GM18520 (cell line): ENCODE data around the gene WAC.
"Not testable (repeated sequence)": the region's sequence is repeated elsewhere in the genome, so short reads cannot be mapped to it uniquely, and the experiment has no call there.

Source experiments
- ATAC-seq: cut with Tn5 transposase; IDR thresholded peaks from one replicate; pipeline ENCODE4 v1.9.1; 2021; ENCODE audit not compliant: unreplicated experiment

Gene WAC

DNA sequence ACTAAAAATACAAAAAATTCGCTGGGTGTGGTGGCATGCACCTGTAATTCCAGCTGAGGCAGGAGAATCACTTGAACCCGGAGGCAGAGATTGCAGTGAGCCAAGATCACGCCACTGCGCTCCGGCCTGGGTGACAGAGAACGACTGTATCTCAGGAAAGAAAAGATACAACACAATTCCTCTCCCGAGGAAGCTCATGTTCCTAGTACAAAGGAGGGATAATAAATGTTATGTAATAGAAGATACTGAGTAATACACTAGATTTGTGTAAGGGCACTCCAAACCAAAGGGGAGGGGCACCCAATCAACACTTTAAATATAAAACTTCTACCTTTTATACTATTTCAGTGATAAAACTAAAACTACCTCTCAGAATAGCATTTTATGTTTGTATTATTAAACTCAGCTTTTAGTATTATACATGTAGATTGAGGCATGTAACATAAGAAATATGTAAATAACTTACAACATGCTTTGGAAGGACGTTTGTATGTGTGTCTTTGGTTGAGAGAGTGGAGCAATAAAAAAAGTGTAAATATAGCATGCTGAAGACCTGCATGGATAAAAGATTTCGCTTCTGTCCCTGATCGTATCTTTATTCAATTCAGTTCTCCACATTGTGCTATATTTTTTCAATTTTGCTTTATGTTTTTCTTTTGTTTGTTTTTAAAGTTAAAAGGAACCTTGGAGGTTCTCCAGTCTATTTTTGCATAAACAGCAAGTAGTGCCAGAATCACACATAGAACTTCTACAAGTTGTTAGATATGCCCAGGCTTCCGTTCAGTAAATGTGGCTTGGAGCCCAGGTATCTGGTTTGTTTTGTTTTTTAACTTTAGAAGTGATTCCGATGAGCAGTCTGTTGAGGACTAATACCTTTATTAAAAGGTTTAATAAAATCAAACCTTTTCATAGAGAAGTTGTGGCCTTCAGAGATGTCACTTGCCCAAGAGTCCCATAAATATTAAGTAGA is 71.9 kb downstream of the WAC start:
- no peak for ATAC-seq

DNA sequence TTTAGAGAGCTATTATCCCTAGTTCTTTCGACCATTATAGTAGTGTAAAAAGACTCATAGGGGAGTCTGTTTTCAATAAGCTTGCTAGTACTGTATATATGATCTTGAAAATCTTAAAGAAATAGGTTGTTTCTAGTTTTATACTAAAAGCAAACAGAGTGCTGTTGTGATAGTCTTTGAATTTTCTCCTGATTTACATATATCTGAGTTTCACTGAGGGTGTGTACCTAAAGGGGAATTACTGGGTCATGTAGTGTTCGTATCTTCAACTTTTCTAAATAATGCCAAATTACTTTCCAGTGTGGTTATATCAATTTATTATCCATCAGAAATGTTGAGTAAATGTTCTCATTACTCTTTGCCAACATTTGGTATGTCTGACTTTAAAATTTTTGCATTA is 73.7 kb downstream of the WAC start:
- no peak for ATAC-seq

DNA sequence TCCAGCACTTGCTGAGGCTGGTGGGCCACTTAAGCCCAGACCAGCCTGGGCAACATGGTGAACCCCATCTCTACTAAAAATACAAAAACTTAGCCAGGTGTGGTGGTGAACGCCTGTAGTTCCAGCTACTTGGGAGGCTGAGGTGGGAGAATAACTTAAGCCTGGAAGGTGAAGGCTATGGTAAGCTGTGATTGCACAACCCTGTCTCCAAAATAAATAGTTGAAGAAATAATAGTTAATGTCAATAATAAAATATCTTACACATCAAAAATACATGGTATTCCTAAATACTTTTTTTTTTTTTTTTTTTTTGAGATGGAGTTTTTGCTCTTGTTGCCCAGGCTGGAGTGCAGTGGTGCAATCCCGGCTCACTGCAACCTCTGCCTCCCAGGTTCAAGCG is 76.7 kb downstream of the WAC start:
- not testable (repeated sequence) for ATAC-seq

GRCh38 chr10:28612877-28613276 is 80.0 kb downstream of the WAC start:
- ATAC-seq = no peak

GRCh38 chr10:28616514-28616913 is 83.6 kb downstream of the WAC start:
- no peak for ATAC-seq

DNA sequence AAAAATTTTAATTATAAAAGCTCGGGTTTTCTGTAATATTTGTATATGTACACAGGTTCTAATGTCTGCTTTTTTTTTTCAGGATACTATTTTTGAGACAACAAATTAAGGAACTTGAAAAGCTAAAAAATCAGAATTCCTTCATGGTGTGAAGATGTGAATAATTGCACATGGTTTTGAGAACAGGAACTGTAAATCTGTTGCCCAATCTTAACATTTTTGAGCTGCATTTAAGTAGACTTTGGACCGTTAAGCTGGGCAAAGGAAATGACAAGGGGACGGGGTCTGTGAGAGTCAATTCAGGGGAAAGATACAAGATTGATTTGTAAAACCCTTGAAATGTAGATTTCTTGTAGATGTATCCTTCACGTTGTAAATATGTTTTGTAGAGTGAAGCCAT is 86.5 kb downstream of the WAC start:
- no peak for ATAC-seq

GRCh38 chr10:28620251-28620650 is 87.3 kb downstream of the WAC start:
- no peak for ATAC-seq

DNA sequence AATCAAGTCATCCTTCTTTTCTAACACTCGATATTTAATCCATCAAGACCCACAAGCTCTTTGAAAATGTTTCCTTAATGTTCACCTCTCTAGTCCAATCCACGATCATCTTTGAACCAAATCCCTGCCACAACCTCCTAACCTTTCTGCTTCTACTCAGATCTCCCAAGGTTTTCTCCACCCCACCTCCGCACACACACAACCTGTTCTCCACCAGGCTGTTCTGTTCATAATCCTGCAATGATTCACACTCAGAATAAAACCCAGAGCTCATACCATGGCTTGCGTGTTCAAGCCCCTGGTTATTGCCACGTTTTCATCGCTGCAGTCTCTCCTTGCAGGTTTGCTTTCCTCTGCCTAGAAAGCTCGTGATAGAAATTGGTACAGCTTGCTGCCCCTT is 90.6 kb downstream of the WAC start:
- no peak for ATAC-seq

DNA sequence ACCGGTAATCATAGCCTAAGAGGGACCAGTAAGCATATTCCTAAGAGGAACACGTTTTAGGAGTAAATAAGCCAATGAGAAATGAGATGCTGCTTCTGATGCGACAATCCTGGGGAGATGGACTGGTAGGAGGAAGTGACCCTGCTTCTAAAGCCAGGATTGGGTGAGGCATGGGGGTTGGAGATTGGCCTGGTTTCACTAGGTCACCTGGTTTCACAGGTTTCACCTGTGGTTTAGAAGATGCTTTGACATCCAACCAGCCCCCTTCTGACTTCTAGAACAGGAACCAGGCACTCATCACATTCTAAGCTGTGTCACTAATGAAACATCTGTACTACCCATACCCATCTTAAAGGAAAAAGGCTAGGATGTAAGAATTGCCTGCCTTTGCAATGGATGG is 91.4 kb downstream of the WAC start:
- no peak for ATAC-seq

GRCh38 chr10:28627102-28627501 is 94.2 kb downstream of the WAC start:
- ATAC-seq = no peak

DNA sequence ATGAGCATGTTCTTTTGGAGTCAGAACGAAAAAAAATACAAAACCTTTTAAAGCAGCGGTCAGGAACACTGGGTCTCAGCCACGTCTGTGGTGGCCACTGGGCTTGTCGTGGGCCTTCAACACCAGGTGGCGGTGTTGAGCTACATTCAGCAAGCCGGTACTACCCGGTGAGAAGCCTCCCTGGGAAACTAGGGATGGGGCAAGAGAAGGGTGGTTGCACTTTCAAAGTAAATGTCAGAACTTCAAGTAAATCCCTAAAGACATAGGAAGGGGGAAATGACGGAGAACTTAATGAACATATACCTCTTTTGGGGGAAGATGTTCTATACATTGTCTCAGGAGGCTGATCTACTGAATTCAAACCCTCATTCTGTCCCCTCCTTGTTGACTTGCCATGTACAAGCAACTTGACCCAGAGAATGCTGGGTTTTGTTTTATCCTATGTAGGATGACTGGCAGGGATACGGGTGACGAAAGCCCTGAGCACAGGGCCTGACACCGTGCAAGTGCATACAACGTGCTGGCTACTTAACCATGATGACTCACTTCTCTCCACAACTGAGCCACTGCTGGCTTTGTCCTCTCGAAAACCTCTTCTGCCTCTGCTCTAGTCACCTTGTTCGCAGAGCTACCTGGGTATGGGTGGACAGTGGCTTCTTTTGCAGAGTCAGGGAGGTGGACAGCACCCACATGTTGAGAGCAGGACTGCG is 95.4 kb downstream of the WAC start:
- no peak for ATAC-seq

DNA sequence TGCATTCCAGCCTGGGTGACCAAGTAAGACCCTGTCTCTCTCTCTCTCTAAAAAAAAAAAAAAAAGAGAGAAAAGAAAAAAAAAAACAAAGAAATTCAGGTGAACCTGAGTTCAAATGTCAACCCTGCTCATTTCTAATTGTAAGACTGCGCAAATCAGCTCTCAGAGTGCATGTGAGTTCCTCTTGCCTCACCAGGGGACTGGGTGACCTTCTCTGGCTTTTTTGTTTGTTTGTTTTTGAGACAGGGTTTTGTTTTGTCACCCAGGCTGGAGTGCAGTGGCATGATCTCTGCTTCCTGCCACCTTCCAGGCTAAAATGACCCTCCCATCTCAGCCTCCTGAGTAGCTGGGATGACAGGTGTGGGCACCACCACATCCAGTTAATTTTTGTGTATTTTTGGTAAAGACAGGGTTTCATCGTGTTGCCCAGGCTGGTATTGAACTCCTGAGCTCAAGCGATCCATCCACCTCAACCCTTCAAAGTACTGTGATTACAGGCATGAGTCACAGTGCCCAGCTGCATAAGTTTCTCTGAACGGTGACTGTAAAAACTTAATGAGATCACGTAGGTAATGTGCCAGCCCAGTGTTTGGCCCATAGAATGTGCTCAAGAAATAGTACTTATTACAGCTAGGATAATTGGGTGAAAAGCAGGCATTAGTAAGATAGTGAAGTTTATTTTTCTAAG is 99.1 kb downstream of the WAC start:
- no peak for ATAC-seq

- ATAC-seq = no peak
Observed at GRCh38 chr10:28632584-28632945, 99.6 kb downstream of the WAC start.

- ATAC-seq = no peak
Observed at GRCh38 chr10:28633750-28634149, 100.8 kb downstream of the WAC start.

DNA sequence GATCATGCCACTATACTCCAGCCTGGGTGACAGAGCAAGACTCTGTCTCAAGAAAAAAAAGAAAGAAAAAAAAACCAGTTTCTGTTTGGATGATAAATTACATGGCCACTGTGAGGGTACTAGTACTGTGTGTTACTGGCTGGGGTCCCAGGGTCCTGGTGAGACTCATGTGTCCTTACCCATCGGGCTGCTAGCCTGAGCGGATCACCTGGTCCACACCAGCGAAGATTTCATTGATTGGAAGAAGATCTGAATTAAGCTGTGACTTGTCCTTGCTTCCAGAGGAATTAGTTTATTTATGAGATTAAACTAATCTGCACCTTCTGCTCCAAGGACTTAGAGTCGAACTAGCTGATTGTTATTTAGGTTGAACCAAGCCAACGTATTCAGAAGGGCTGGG is 104.4 kb downstream of the WAC start:
- ATAC-seq = no peak

GRCh38 chr10:28638392-28638791 is 105.5 kb downstream of the WAC start:
- no peak for ATAC-seq

GRCh38 chr10:28640551-28640950 is 107.6 kb downstream of the WAC start:
- no peak for ATAC-seq

GRCh38 chr10:28644647-28645046 is 111.7 kb downstream of the WAC start:
- ATAC-seq = no peak

DNA sequence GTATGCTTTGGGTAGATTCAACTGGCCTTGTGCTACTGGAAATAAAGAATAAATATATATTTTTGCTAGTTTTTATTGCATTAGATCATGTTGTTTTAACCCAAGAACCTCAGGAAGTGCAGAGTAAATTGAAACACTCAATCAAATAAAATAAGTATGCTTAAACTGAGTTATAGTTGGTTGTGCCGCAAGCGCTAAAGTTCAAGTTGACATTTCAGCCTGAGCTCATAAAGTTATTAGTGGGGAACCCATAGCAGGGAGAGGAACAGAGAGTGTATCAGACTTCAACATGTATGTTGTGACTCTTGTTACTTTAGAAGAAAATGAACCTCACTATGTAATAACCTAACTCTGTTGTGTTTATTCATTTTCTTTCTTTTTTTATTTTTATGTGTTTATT is 119.2 kb downstream of the WAC start:
- ATAC-seq = no peak

DNA sequence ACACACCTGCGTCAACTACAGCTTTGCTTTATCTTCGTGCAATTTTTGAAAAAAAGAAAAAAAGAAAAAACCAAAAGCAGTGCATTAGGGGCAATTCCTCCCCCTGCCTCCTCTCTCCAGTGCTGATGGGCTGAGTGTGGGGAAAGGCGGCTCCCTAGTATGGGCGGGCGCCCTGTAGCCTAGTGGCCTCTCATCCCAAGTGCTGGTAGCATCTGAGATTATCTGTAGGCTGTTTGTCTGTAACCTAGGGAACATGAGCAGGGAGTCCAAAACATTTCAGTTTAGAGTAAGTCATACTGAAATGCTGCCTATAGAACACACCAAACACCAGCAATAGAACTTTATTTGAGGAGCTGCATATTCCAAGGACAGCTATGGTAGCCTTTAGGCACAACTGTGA is 119.8 kb downstream of the WAC start:
- no peak for ATAC-seq

DNA sequence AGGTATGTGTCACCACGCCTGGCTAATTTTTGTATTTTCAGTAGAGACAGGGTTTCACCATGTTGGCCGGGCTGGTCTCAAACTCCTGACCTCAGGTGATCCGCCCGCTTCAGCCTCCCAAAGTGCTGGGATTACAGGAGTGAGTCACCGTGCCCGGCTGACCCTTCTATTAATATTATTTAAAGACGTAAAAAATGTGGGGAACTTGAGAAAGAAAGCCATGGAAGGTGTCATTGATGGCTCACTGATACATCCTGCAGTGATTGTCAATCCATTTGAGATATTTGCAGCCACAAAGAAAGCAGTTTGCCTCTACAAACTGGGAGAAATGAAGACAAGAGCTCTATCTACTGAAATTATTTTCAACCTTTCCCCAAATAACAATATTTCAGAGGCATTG is 125.9 kb downstream of the WAC start:
- ATAC-seq = not testable (repeated sequence)

GRCh38 chr10:28661035-28661434 is 128.1 kb downstream of the WAC start:
- no peak for ATAC-seq
